GM12892 (cell line): ENCODE results near the gene ARHGAP22.

ENCODE experiments used
- DNase-seq: peaks from one replicate; pipeline ENCODE4 v3.0.0; 2011; ENCODE audit not compliant: insufficient read length
- FAIRE-seq: peaks from 2 replicates; lab custom pipeline; 2011; peaks lifted over from hg19 to GRCh38; lab: Jason Lieb, UNC
- POLR2A ChIP-seq: IDR thresholded peaks from 2 replicates; pipeline ENCODE4 v1.6.1; 2011; ENCODE audit warnings: low read depth, low read length, control low read depth
- POLR2AphosphoS5 ChIP-seq: IDR thresholded peaks from 2 replicates; pipeline ENCODE4 v1.6.1; 2011; ENCODE audit warnings: low read depth, low read length, control low read depth
- TAF1 ChIP-seq: IDR thresholded peaks from 2 replicates; pipeline ENCODE4 v1.6.1; 2011; ENCODE audit warnings: low read depth, mild to moderate bottlenecking, control low read depth, low read length, borderline replicate concordance

ARHGAP22 gene

DNA sequence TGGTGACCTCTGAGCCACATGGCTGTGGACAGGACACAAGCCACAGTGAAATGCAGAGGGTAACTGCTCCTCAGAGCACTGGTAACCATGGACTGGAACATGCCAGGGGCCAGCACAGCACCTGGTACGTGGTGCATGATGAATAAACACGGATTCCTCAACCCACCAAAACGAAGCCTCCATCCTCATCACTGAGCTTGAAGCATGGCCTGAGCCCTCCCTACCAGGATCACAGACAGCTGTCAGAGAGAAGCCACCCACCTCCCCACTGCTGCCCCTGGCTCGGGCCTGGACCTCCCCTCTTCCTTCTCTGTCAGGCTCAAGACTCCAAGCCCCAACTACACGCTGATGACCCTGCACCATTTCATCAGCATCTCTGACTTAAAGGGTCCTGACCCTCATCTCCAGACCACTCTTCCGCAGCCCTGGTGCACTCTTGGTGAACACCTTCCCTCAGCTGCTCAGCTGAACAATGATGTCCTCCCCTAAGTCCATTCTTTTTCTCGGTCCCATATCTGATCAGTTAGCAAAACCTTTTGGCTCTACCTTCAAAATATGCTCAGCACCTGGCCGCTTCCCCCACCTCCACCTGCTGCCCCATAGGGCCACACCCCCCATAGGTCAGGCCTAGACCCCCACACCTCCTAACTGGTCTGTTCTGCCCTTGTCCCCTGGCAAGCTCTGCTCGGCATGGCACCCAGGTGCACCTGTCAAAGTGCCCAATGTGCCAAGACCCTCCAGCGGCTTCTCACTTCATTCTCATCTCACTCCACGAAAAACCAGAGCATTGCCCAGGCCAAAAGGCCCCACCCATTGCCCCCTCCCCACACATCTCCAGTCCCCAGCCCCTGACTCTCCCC is 157.3 kb downstream of the ARHGAP22 start:
- no peak for FAIRE-seq

DNA sequence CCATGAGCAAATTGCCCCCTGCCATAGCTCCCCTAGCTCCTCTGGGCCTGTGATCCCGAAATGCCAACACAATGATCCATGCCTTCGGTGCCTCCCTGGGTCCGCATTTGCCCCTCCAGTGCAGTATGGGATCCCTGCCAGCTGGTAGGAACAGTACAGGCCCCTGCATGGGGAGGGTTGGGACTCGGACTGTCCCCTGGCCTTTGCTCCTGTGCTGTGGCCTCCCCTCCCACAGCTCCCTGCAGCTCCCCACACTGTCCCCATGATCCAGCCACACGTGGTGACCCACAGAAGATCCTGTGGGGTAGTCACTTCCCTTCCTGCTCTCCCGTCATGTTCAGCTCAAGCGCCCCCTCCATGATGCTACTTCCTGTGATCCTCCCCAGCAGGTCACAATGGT is 158.1 kb downstream of the ARHGAP22 start:
- FAIRE-seq (no peak), DNase-seq (no peak)

More for the DNA sequence above, 157.3 kb downstream of the ARHGAP22 start:
- DNase-seq, result no peak
- no peak for TF ChIP-seq POLR2A
- TF ChIP-seq POLR2AphosphoS5, result no peak
- TF ChIP-seq TAF1, result no peak

GRCh38 chr10:48445932-48446331 is 158.9 kb downstream of the ARHGAP22 start:
- no peak for DNase-seq
- no peak for FAIRE-seq
- TF ChIP-seq TAF1 (no peak), POLR2AphosphoS5 (no peak), POLR2A (no peak)

More for the DNA sequence above, 158.1 kb downstream of the ARHGAP22 start:
- TF ChIP-seq POLR2AphosphoS5 (no peak), POLR2A (no peak), TAF1 (no peak)

DNA sequence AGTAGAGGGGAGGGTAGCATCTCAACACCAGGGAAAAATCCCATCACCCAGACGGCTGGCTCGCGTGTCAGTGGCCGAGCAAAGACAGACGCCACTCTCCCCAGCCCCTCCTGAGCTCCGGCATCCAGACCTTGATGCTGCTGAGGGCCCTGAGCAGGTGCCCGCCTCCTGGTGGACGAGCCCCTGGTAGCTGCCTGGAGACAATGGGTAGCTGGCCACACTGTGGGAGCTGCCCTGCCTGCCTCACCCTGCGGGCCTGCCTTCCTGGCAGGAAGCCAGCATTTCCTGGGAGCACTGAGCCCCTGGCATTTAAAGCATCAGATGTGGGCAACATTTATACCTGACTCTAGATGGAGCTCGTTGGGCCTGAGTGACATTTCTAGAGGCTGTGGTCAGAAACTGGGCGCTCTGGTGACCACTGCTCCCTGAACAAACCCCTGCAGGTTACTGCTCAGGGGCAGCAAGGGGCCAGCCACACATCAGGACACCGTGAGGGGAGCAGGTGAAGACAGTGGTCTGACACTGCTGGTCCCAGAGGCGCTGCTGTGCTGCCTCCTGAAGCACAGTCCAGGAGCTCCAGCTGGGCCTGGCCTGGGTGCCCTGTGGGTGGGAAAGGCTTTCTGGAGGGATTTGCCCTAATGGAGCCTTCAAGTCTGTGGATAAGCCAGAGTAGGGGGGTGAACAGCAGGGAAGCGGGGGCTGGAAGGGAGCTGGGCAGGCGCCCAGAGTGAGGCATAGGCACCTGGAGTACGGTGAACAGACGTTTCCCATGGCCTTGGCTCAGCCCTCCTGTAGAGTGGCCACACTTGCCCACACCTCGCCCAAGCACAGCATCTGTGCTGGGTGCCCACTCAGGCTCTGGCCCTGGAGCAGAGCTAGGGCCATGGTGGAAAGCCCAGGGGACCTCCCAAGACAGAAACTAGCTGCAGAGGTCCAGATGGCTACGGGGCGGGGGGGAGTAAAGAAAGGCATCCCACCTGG is 159.7 kb downstream of the ARHGAP22 start:
- no peak for TF ChIP-seq TAF1
- no peak for TF ChIP-seq POLR2A
- TF ChIP-seq POLR2AphosphoS5, result no peak
- no peak for FAIRE-seq
- no peak for DNase-seq

DNA sequence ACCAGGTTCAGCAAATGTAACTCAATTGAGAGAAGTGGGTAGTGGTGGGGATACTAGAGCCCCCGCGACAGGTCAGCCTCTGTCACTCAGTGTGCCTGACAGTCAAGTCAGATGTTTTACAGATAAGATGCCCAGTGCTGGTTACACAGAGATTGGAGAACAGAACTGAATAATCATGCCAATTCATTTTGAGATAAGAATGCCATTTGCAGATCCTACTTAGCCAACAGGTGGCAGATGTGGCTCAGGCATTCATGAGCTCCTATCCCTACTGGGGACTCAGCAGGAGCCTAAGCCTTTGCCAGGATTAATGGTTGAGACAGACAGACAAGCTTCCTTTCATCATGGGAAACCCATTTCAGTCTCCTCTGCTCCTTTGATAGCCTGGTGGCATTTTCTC is 160.6 kb downstream of the ARHGAP22 start:
- FAIRE-seq, result no peak
- TF ChIP-seq TAF1 (no peak), POLR2AphosphoS5 (no peak), POLR2A (no peak)
- no peak for DNase-seq

GRCh38 chr10:48442809-48443177 is 162.1 kb downstream of the ARHGAP22 start:
- FAIRE-seq, result no peak
- DNase-seq, result no peak
- TF ChIP-seq TAF1, result no peak

GRCh38 chr10:48442090-48442808 is 162.6 kb downstream of the ARHGAP22 start:
- TF ChIP-seq TAF1 (no peak), POLR2A (no peak), POLR2AphosphoS5 (no peak)
- no peak for FAIRE-seq
- no peak for DNase-seq

GRCh38 chr10:48440771-48441170 is 164.1 kb downstream of the ARHGAP22 start:
- no peak for DNase-seq
- FAIRE-seq, result no peak
- TF ChIP-seq POLR2AphosphoS5 (no peak), TAF1 (no peak), POLR2A (no peak)

GRCh38 chr10:48439581-48440041 is 165.3 kb downstream of the ARHGAP22 start:
- no peak for DNase-seq

DNA sequence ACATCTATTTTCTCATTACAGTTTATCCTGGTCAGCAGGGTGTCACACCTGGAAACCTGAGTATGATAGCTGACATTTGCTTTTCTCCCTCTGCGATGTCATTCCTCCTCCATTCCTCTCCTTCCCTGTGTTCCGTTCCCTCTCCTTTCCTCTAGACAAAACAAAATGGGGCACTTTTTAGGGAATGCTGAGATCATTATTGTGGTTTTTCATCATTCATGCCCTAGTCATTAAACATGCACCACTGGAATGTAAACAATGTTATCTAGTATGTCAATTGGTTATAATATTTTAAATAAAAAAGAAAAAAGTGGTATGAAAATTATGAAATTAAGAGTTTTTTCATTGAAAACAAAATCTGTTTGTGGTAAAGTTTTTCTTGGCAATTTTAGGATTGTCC is 165.8 kb downstream of the ARHGAP22 start:
- TF ChIP-seq POLR2AphosphoS5, result no peak
- no peak for TF ChIP-seq POLR2A
- TF ChIP-seq TAF1, result no peak
- no peak for DNase-seq
- FAIRE-seq, result no peak

More at GRCh38 chr10:48439581-48440041, 165.3 kb downstream of the ARHGAP22 start:
- TF ChIP-seq POLR2AphosphoS5, result no peak
- TF ChIP-seq POLR2A, result no peak
- TF ChIP-seq TAF1, result no peak
- FAIRE-seq, result no peak

DNA sequence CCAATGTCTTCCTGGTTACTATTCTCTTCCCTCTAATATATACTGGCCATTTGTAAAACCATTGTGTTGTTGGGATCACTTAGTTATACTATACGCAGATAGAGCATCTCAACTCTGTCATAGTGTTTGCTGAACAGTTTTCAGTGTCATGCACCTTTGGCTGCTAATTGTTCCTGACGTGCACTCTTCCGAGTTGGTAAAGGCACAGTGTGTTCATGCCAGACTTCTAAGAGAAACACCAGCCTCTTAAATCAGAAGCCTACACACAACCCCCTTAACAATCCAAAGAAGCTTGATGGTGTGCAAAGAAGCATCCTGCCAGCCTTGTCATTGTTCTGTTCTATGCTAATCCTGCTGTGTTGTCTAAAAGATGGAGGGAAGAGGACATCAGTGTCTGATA is 167.3 kb downstream of the ARHGAP22 start:
- DNase-seq (no peak), FAIRE-seq (no peak)
- no peak for TF ChIP-seq POLR2A
- no peak for TF ChIP-seq POLR2AphosphoS5
- no peak for TF ChIP-seq TAF1
